Subcutaneous adipose tissue (tissue), 4 donors: Measurements from ENCODE around the gene SLC39A7. TPM values are rescaled to one million over a fixed set of nuclear protein-coding genes. Genes with fewer than 3 reads are reported as not detected.

Source experiments
- CTCF ChIP-seq: fragments of 450-650 bp; IDR thresholded peaks from one replicate; pipeline ENCODE4 v1.5.1; 2016; ENCODE audit warnings: low read depth, mild to moderate bottlenecking, control low read depth, antibody characterized with exemption, moderate library complexity
- total RNA-seq, 4 donors: library from RNA; depleted of rRNA; stranded (reverse); fragments of >200 nt; gene quantifications; one replicate each; pipeline ENCODE4 v1.1.0, GENCODE V29; 2016

Gene SLC39A7
- total RNA-seq, 4 donors from 2014 or later, result 49.0 to 54.9 (median 52.5) TPM

- no peak for TF ChIP-seq CTCF
Observed at GRCh38 chr6:33208091-33208967, 7.7 kb downstream of the SLC39A7 start, which contains the start of gene RING1. RING1 (plus strand) TSS chr6:33208500; CDS start chr6:33208823, 323 bp downstream.

- no peak for TF ChIP-seq CTCF
Observed at GRCh38 chr6:33209856-33210255, 9.2 kb downstream of the SLC39A7 start.

GRCh38 chr6:33211136-33211535 lies 10.5 kb downstream of the SLC39A7 start:
- TF ChIP-seq CTCF, result no peak

GRCh38 chr6:33211666-33212422 lies 11.2 kb downstream of the SLC39A7 start:
- TF ChIP-seq CTCF, result no peak

GRCh38 chr6:33212857-33213165 lies 12.1 kb downstream of the SLC39A7 start:
- no peak for TF ChIP-seq CTCF

- TF ChIP-seq CTCF, result no peak
Observed at GRCh38 chr6:33213166-33213988, 12.7 kb downstream of the SLC39A7 start.
